Umbilical cord (tissue), 2 donors: ENCODE data around the gene NINL. TPM values are rescaled to one million over a fixed set of nuclear protein-coding genes. Genes with fewer than 3 reads are reported as not detected.
A peak's percentile ranks its signal among the peaks of the same experiment; 100 is the strongest.

Source experiments
- DNase-seq: peaks from one replicate; pipeline ENCODE4 v3.0.0-alpha.2; 2015; ENCODE audit warnings: low spot score
- total RNA-seq: library from RNA; depleted of rRNA; stranded (reverse); fragments of >200 nt; gene quantifications from one replicate; pipeline ENCODE4 v1.2.3, GENCODE V29; 2014; ENCODE audit warnings: low replicate concordance; ENCODE audit not compliant: insufficient read depth

NINL gene
- total RNA-seq, 1 donor from 2014 or later: 17.6 TPM

GRCh38 chr20:25418776-25419175 is 166.6 kb downstream of the NINL start:
- DNase-seq: no peak

GRCh38 chr20:25408890-25409289 is 176.4 kb downstream of the NINL start:
- no peak for DNase-seq

GRCh38 chr20:25408170-25408547 is 177.2 kb downstream of the NINL start:
- no peak for DNase-seq

- DNase-seq: peak; percentile 91
Observed at GRCh38 chr20:25407311-25408169, 177.8 kb downstream of the NINL start, which contains the start of gene GINS1. Gene GINS1, plus strand, starts transcription at chr20:25407673. Its CDS starts 148 bp downstream, at chr20:25407821.

Other genes with a start within 250 kb of the NINL start
- 61.4 TPM for gene ABHD12, start 194.7 kb downstream of the NINL start, total RNA-seq
- gene GINS1, start 177.9 kb downstream of the NINL start, total RNA-seq: 4.3 TPM
- 7.5 TPM for gene NANP, start 38.5 kb upstream of the NINL start, total RNA-seq
- 19.3 TPM for gene ZNF337, start 111.3 kb upstream of the NINL start, total RNA-seq